ENCODE results near the gene TMED1.
"Not testable (repeated sequence)": the region's sequence is repeated elsewhere in the genome, so short reads cannot be mapped to it uniquely, and the experiment has no call there.

TMED1 gene

DNA sequence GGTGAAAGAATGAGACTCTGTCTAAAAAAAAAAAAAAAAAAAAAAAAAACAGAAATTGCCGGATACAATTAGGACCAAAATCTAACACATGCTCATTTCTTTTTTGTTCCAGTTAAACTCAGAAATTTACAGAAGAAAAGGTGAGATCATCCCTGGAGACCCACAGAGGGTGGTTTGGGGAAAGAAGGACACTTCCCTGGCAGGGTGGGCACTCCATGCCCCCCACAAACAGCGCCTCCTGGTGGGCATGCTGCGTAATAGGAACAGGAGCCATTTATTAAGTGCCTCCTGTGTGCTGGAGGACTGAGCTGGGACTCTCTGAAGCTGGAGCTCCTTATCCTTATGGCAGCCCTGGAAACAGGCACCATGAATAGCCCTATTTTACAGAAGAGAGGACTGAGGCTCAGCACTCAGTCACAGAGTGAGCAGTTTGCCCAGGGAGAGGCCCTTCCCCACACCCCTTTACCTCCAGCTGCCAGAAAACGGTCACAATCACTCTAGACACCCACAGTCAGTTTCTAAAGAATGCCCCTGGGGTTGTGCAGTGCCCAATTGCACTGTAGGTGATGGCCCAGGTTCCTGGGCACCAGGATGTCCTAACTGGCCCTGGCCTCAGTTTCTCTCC is 22.3 kb upstream of the TMED1 start:
- peak; percentile 47 for DNase-seq (ENCODE audit: low read depth)
- H3K4me3 ChIP-seq (replicated peaks; ENCODE audit: low read depth, low read length): no peak overlapping the region
- TF ChIP-seq, protein P1, sequence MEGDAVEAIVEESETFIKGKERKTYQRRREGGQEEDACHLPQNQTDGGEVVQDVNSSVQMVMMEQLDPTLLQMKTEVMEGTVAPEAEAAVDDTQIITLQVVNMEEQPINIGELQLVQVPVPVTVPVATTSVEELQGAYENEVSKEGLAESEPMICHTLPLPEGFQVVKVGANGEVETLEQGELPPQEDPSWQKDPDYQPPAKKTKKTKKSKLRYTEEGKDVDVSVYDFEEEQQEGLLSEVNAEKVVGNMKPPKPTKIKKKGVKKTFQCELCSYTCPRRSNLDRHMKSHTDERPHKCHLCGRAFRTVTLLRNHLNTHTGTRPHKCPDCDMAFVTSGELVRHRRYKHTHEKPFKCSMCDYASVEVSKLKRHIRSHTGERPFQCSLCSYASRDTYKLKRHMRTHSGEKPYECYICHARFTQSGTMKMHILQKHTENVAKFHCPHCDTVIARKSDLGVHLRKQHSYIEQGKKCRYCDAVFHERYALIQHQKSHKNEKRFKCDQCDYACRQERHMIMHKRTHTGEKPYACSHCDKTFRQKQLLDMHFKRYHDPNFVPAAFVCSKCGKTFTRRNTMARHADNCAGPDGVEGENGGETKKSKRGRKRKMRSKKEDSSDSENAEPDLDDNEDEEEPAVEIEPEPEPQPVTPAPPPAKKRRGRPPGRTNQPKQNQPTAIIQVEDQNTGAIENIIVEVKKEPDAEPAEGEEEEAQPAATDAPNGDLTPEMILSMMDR (IDR thresholded peaks at IDR 0.05; ENCODE audit: low read length, missing control alignments): peak; percentile 91

DNA sequence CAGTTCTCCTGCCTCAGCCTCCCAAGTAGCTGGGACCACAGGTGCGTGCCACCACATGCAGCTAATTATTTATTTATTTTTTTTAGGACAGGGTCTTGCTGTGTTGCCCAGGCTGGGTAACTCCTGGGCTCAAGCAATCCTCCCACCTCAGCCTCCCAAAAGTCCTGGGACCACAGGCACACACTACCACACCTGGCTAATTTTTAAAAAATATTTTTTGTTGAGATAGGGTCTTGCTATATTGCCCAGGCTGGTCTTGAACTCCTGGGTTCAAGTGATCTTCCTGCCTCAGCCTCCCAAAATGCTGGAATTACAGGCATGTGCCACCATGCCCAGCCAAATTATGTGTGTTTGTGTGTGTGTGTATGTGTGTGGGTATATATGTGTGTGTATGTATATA is 20.9 kb upstream of the TMED1 start:
- DNase-seq (ENCODE audit: low read depth); H3K4me3 ChIP-seq (replicated peaks; ENCODE audit: low read depth, low read length): not testable (repeated sequence)

DNA sequence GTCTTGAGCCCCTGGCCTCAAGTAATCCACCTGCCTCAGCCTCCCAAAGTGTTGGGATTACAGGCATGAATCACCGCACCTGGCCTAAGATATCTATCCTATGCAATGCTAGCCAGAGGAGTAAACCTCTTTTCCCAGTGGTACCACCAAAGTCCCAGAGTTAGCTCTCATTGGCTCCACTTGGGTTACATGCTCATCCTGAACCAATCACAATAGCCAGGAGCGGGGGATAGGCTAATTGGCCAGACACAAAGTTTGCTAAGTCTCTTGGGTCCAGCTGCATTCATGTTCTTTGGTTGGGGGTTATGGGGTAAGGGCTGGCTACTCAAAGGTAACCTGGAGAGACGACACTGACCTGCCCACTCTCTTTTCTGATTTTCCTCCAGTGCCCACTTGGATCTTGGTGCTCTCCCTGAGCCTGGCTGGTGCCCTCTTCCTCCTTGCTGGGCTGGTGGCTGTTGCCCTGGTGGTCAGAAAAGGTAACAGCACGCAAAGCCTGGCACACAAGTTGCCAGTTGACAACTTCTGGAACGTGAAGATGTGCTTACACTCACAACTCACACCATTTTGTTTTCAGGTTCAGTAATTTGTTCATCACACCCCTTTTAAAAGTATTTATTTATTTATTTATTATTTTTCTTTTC is 20.0 kb upstream of the TMED1 start:
- H3K4me3 ChIP-seq (replicated peaks; ENCODE audit: low read depth, low read length): no peak overlapping the region
- DNase-seq (ENCODE audit: low read depth): peak; percentile 22
- TF ChIP-seq, protein P1 (IDR thresholded peaks at IDR 0.05; ENCODE audit: low read length, missing control alignments): peak; percentile 51

DNA sequence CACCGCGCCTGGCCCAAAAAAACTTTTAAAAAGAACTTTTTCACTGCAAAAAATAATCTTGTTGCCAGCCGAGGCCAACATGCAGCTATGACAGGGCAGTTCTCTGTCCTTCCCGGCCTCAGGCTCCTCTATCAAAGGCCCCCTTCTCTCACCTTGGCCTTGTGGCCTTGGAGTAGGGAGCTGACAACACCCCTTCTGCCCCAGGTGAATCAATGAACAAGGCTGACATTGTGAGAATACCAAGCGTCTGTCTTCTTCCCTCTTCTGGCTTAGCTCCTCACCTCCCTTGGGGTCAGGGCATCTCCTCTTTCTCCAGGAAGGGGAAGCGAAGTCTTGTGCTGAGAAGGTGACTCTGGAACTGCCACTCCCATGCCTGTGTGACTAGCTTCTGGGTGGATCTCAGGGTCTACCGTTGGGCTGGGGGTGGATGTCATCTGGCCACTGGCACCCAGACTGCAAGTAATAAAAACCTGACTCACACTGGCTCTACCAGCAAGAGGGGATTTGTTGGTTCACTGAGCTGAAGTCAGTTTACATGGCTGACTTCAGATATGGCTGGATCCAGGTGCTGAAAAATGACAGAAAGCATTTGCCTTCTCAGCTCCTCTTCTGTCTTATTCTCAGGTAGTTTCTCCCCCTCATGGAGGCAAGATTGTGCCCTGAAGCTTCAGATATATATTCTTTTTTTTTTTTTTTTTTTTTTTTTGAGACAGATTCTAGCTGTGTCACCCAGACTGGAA is 18.5 kb upstream of the TMED1 start:
- DNase-seq (ENCODE audit: low read depth): no peak
- TF ChIP-seq, protein P1 (IDR thresholded peaks at IDR 0.05; ENCODE audit: low read length, missing control alignments): no peak
- no peak overlapping the region for H3K4me3 ChIP-seq (replicated peaks; ENCODE audit: low read depth, low read length)

DNA sequence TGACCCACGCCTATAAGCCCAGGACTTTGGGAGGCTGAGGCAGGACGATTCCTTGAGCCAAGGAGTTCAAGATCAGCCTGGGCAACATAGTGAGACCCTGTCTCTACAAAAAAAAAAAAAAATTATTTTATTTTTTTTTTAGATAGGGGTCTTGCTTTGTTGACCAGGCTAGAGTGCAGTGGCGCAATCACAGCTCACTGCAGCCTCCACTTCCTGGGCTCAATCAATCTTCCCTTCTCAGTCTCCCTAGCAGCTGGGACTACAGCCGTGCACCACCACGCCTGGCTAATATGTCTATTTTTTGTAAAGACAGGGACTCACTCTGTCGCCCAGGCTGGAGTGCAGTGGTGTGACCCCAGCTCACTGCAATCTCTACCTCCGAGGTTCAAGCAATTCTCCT is 16.9 kb upstream of the TMED1 start:
- TF ChIP-seq, protein P1 (IDR thresholded peaks at IDR 0.05; ENCODE audit: low read length, missing control alignments): no peak
- no peak for DNase-seq (ENCODE audit: low read depth)

DNA sequence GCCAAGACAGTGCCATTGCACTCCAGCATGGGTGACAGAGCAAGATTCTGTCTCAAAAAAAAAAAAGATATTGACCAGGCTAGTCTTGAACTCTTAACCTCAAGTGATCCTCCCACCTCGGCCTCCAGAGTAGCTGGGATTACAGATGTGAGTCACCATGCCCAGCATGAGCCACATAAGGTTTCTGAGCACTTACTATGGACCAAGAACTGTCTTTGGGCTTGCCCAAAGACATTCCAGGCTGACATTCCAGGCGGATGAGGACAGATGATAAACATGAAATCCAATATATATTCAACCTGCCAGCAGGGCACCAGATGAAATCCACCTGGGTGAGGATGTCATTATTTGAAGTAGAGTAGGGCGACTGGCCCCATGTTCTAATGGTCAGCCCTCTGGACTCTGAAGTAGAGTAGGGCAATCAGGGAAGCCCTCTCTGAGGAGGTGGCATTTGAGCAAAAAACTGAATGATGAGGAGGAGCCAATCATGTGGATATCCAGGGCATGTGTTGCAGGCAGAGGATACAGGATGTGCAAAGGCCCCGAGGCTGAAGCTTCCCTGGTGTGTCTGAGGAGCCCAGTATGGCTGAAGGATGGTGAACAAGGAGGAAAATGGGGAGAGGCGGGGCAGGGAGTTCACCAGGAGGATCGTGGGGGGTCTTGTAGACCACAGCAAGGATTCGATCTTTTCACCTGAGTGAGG is 16.2 kb upstream of the TMED1 start:
- DNase-seq (ENCODE audit: low read depth): peak; percentile 50
- TF ChIP-seq, protein P1 (IDR thresholded peaks at IDR 0.05; ENCODE audit: low read length, missing control alignments): no peak
- H3K4me3 ChIP-seq (replicated peaks; ENCODE audit: low read depth, low read length): no peak overlapping the region

More for the DNA sequence above, 16.9 kb upstream of the TMED1 start:
- H3K4me3 ChIP-seq (replicated peaks; ENCODE audit: low read depth, low read length): no peak overlapping the region

DNA sequence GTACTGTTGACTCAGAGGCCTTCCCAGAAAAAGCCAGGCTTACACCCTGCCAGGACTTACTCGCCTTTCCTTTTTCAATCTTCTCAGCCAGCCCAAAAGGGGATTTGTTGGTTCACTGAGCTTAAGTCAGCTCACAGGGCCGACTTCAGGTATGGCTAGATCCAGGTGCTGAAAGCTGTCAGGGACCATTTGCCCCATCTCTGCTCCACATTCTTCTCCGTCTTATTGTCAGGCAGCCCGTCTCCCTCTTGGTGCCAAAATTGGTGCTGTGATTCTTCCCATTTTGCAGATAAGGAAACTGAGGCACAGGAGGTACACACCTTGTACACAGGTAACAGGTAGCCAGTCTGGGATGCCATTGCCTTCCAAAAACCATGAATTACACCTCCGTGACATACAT is 14.6 kb upstream of the TMED1 start:
- H3K4me3 ChIP-seq (replicated peaks; ENCODE audit: low read depth, low read length): no peak overlapping the region
- TF ChIP-seq, protein P1 (IDR thresholded peaks at IDR 0.05; ENCODE audit: low read length, missing control alignments): no peak
- DNase-seq (ENCODE audit: low read depth): no peak
